SU-DHL-6 (cell line): ENCODE measurements around the gene AKT1.

ENCODE experiments used
- CTCF ChIP-seq: fragments of 200-600 bp; sonication (generic); IDR thresholded peaks from one replicate; pipeline ENCODE4 v1.5.1; 2017; ENCODE audit warnings: antibody characterized with exemption, mild to moderate bottlenecking, low read length, moderate library complexity; ENCODE audit not compliant: insufficient read depth, poor library complexity, severe bottlenecking
- EZH2phosphoT487 ChIP-seq: fragments of 200-600 bp; sonication (generic), shearing (Covaris generic); conservative IDR thresholded peaks from 2 replicates; pipeline ENCODE4 v1.6.1; 2018; ENCODE audit warnings: mild to moderate bottlenecking, antibody characterized with exemption, low read length, moderate library complexity, mixed read lengths

GRCh38 chr14:104806625-104807465 lies 11.3 kb upstream of the AKT1 start:
- TF ChIP-seq CTCF (no peak), EZH2phosphoT487 (no peak)
